ENCODE results near the gene PTPRN2.
"Not testable (repeated sequence)": the region's sequence is repeated elsewhere in the genome, so short reads cannot be mapped to it uniquely, and the experiment has no call there.

PTPRN2 gene

DNA sequence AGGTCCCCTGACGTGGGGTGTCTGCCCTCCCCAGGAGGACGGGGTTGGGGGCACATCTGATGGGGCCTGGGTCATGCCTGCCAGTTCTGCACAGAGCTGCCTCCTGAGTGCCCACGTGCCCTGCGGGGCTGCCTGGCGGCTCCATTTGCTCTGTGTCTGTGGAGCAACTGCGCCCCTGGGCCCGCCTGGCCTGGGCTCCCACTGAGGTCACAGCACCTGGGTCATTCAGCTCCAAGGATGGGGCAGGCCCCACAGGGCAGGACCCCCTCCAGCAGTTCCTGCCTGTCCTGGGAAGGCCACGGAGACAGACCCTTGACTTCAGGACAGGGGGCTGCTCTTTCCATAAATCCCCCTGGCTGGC lies 590.6 kb downstream of the PTPRN2 start:
- DNase-seq: no peak

DNA sequence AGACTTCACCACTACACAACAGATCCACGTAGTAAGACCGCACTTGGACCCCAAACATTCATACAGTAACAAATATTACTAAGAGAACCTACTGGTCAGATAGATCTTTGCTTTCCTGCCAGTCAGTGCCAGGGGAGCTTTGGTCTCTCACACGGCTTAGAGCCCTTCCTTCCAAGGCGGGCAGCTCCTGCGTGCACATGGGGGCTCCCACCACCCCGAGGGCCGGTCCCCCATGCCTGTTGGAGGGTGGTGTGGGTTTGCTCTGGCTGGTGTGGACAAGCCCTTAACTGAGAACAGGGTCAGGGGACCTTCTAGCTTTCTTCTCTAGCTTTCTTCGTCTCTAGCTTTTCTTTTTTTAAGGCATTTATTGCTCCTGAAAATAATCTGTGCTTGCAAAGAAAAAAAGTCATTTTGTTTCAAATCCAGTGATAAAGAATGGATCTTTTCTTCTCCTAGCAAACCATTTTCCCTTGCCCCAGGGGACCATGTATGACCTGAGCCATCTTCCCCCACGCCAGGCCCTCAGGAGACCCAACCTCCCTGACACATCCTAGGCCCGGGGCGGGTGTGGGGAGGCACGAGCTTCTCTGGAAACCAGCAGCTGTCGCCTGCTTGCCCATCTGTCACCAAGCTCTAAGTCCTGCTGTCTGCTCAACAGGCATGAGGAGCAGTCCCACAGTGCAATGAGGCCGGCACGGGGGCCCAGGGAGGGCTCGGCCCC lies 591.1 kb downstream of the PTPRN2 start:
- no peak for DNase-seq

DNA sequence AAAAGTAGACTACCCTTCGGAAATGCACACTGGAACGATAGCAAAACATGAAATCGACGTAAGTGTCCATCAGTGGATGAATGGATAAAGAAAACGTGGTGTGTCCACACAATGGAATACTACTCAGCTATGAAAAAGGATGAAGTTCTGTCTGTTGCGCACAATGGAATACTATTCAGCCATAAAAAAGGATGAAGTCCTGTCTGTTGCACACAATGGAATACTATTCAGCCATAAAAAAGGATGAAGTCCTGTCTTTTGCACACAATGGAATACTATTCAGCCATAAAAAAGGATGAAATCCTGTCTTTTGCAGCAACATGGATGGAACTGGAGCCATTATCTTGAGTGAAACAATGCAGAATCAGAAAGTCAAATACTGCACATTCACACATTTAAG lies 591.8 kb downstream of the PTPRN2 start:
- DNase-seq: no peak

DNA sequence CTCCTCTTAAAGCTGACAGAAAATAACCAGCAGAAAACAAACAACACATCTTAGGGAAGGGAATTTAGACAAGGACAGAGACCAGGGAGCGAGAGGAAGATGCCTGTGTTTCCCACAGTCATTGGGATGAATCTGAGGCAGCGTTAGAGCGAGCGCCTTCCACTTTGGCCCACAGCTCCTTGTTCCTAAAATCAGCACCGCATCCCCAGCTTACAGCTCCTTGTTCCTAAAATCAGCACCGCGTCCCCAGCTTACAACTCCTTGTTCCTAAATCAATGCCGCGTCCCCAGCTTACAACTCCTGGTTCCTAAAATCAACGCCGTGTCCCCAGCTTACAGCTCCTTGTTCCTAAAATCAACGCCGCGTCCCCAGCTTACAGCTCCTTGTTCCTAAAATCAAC lies 593.3 kb downstream of the PTPRN2 start:
- no peak for DNase-seq

DNA sequence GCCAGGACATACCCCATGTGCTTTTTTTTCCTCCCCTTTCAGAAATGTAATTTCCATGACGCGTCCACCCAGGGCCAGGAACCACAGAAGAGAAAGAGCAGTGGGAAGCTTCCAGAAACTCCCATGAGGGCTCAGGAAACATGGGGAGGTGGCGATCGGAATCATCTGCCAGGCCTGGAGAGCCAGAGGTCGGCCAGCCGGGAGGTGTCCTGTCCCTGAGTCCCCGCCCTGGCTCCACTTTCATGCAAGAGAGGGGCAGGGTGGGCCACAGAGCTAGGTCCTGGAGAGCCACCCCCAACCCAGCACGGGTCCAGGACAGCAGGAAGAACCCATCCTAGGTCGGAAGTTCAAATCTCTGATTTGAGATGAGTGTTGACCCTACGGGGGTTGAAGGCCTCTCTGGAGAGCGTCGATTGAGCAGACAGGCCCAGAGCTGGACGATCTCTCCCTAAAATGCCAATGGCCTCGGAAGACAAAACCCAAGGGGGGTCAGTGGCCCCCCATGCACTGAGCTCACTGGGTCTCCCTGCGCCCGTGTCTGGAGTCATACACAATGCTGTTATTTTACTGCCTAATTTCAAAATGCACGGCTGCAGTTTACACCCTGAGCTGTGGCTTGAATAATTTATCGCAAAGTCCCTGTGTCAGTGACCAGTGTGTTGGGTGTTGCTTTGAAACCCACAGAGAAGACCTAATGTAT lies 594.1 kb downstream of the PTPRN2 start:
- DNase-seq: no peak

DNA sequence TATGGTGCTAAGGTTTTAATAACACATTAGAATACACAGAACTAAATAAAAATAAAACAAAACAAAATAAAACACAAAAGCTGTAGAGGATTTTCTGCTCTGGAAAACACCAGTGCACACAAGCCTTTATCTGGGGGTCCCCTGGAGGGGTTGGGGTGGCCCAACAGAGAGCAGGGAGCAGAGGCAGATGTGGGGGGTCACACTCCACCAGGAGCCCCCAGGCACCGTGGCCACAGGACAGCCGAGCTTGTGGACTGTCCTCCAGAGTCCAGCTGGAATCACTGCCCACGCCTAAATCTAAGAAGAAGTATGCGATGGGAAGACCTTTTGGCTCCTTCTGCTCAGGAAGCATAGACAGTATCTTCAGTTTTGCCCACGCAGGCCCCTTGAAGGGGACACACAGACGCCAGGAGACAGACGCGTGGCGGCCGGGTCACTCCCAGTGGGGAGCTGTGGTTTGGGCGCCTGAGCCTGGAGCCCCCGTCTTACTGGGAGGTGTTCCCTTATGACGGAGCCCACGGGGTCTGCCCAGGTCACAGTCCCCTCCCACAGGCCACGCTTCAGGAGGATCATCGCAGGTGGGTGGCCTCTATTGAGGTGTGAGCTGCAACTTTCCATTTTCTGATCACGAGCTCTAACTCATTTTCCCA lies 595.0 kb downstream of the PTPRN2 start:
- DNase-seq: no peak

DNA sequence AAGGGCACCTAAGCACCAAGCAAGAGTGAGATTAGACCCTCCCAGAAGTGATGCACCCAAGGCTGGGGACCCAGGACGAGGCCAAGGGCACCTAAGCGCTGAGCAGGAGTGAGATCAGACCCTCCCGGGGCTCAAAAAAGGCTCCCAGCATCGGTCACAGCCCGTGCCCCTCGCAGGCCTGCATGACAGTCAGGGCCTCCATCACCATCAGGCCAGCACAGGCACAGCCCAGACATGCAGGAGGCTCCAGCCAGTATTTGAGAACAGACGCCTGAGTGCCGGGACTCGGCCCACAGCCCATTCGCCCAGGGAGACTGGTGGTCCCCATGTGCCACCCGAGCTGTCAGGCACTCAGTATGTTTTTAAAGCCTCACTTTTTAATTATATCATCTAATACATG lies 595.9 kb downstream of the PTPRN2 start:
- DNase-seq: no peak

DNA sequence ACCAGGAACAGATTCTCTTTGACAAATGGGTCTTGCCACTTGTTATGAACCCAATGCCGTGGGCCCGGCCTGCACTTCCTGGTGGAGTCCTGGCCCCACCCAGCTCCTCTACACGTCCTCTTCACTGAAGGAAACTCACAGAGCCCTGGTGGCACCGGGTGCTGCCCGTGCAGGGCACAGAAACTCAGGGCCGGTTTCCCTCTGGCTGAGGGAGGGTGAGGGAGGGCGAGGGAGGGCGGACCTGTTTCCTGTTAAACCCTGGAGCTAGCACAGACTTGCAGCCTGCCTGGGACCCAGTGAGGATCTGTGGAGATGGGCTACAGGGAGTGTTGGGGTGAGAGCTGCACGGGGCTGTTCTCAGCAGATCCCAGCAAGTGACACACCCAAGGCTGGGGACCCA lies 596.3 kb downstream of the PTPRN2 start:
- DNase-seq: no peak

DNA sequence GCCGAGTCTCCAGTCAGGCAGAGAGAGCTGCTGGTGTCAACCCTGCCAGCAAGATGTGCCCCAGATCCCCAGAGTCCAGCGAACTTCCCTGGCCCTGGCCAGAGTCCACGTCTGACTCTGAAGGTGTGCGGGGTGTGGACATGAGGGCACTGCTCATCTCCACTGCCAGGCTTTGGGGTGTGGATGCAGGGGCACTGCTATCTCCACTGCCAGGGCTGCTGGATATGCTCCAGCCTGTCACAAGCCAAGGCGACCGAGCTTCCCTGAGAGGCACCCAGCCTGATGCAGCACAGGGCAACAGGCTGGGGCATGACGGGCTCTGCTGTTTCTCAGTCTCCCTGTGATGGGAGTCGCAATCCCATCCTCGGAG lies 596.8 kb downstream of the PTPRN2 start:
- no peak for DNase-seq

DNA sequence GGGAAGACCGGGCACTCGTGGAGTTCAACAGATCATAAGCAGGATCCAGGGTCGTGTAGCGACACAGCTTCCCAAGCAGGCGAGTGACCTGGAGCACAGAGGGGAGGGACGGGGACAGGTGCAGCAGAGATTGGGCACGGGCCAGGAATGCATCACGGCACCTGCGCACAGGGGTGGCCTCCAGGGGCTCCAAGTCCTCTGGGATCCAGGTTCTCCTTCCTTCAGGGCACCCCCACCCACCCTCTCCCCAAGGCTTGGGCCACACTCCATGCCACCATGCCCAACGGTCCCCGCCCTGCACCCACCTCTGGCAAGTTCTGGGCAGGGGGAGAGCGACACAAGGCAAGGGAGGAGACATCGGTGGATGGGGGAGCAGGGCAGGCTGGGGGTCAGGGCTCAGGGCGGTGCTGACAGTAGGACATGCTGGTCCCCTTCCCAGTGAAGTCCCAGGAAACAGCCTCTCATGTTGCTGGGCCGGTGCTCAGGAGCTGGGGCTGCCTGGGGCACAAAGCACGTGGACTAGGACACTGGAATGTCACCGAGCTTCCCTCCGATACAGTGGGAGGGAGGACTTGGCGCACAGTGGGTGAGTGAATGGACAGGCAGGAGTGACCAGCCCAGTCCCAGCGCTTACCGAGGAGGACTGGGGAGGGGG lies 597.3 kb downstream of the PTPRN2 start:
- no peak for DNase-seq

DNA sequence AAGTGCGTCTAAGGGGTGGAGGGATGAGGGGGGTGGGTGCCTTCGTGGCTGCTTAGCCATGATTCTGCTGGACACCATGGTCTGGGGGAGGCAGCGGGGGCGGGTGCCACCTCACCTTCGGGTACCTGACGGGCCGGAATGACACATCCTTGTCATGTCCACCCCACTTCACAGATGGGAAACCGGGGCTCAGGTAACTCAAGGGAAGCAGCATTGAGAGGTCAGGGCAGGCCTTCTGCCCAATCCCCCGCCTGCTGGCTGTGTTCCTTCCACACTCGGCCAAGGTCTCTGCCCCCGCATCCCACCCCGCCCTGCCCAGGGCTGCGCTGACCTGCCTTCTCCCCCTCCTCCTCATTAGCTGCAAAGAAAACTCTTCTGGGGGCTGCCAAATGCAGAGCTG lies 598.0 kb downstream of the PTPRN2 start:
- no peak for DNase-seq

DNA sequence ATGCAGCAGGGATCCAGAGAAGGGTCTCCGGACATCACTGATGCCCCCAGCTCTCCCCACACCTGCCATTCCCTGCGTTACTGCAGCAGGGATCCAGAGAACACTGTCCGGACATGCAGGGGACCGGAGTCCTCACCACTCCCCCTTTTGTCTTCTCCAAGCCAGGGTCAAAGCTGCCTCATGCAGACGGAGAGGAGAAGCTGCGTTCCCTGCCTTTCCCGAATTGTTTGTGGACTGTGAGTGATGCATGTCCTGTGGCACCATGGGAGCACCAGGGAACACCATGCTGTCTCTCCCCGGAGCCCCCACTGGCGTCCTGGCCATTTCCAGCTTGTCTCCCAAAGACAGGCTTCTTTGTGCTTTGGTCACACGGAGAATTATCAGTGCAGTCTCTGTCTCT lies 599.7 kb downstream of the PTPRN2 start:
- DNase-seq: no peak

DNA sequence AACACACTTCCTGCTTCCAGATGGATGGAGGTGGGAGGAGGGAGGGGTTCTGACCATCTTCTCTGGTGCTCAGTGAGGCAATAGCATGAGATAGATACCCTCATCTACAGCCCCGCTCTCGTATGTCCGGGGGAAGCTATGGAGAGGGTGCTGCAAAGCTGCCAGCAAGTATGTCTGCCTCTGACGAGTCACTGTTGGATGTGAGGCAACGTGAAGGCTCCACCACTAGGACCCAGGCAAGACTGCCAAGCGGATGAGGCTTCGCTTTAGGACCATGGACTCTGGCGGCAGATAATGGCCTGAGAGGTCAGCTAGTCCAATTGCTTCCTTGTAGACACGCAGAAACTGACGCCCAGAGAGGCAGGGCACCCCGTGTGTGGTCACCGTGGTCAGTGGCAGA lies 601.6 kb downstream of the PTPRN2 start:
- DNase-seq: no peak

DNA sequence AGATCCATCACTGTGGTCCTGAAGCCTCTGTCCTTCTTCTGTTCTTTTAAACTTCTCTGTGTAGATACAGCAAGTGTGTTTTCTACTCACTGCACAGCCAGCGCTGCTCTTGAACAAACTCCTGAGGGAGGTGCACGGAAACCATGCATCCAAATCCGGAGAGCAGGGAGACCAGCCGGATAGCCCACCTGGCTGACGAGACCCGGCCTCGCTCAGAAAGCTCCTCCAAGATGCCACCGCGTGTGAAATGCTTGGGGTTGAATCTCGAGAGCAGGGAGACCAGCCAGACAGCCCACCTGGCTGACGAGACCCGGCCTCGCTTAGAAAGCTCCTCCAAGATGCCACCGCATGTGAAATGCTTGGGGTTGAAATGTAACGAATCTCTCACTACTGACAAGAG lies 602.0 kb downstream of the PTPRN2 start:
- no peak for DNase-seq

DNA sequence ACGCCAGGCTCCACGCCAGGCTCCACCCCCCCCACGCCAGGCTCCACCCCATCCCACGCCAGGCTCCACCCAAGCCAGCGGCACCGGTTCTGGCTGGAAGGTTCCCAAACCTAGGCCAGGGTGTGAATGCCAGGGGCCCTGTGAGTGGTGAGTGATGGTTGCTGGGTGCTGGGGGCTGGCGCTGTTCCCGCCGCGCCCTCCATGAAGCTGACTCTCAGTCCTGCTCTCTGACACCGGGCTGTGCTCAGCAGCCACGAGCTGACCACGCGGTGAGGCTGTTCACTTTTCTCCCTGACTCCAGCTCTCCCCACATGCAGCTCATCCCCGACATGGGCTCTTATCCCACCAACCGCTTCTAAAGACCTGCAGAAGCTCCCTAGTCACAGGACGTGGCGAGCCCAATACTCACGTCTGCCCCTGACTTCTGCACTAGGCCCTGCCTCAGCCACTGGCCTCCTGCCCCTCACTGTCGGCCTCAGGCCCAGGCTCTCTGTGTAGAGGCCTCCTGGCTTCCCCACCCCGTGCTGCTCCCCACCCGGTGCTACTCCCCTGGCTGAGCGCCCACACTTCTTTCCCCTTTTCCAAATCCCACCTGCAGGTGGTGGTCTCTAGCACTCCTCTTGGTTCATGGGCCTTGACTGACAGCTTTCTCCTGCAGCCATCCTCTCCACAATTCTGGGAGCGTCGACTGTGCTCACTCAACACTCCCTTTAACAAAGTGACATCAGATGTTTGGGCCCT lies 603.0 kb downstream of the PTPRN2 start:
- no peak for DNase-seq

DNA sequence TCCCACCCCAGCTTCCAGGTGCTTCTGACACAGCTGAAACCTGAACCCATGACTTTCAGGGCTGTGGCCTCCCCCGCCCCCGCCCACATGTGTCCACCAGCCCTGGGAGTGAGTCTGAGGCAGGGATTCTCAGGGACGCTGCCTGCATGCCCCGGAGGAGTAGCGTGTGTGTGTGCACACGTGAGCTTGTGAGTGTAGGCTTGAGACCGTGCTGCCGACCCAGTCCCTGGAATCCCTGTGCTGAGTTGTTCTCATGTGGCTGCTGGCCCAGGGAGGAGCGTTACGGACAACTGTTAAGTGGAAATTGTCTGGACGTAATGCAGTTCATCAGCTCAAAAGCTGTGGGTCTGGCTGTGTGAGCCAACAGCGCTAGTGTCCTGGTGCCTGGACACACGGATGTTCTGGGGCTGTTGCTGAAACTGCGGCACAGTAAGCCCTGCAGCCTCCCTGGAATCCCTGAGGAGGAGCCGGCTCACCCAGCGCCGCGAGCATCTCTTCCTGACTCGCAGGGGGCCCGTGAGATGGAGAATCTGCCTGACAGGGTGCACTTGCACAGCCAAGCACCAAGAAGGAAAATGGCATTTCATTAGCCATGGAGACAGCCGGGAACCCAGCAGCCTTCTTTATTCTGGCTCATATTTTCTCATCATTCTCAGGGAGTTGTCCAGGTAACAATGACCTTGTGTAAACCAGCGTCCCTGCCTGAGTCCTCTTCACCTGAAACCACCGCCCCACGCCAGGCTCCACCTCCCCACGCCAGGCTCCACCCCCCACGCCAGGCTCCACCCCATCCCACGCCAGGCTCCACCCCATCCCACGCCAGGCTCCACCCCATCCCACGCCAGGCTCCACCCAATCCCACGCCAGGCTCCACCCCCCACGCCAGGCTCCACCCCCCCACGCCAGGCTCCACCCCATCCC lies 603.9 kb downstream of the PTPRN2 start:
- DNase-seq: no peak

DNA sequence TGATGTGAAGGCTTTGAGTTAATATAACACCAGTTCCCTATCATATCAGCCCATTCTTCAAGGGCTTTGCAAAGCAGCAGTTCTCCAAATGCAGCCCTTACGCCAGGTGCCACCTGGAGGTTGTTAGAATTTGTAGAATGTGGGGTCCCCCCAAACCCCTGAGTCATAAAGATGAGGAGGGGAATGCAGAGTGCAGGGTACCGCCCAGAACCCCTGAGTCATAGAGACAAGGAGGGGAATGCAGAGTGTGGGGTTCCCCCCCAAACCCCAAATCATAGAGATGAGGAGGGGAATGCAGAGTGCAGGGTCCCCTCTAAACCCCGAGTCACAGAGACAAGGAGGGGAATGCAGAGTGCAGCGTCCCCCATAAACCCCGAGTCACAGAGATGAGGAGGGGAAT lies 605.8 kb downstream of the PTPRN2 start:
- DNase-seq: no peak

DNA sequence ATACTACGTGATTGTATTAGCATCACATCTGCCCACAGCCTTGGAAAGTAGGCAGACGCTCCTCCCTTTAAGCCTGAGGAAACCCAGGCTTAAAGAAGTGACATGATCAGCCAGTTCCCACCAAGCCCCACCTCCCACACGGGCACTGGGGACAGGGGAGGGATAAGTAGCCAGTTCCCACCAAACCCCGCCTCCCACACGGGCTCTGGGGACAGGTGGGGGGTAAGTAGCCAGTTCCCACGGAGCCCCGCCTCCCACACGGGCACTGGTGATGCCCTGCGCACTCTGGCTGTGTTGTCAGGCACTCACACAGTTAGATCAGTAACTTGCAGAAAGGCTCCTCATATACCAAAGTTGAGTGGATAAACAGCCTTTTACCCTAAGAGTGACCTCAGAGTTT lies 606.8 kb downstream of the PTPRN2 start:
- DNase-seq: no peak

DNA sequence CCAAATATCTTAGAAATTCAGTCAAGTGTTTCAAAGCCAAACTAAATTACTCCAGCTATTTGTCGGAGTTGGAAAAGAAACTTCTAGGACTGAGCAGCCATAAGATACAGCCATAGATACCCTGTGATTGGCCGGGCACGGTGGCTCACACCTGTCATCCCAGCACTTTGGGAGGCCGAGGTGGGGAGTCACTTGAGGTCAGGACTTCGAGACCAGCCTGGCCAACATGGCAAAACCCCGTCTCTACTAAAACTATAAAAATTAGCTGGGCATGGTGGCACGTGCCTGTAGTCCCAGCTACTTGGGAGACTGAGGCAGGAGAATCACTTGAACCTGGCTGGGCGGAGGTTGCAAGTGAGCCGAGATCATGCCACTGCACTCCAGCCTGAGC lies 607.3 kb downstream of the PTPRN2 start:
- DNase-seq: not testable (repeated sequence)

DNA sequence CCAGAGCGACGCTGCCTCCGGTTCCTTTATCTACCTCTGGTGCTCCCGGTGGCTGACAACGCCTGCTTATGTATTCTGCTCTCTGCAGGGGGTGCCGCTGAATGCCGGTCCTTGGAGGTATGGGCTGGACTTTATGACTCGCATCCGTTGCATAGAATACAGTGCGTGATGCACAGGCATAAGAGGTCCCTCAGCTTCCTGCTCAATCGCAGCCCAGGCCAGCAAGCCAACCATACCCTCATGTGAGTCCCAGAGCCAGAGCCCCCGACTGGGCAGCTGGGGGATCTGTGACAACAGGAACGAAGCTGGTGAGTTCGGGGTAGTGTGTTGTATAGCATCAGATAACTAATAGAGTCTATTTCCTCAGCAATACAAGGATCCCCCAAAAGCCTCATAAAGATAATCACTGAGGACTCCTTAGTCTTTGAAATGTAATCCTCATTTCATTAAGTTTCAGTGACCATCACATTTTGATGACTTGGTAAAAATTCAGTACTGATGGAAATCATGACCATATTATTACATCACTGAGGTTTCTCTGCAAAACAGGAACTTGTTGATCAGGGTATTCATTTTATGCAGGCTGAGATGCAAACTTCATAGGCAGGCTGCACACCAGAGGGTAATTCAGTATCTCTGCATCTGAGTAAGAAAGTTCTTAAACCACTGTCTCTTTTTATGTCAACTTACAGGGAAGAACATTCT lies 607.8 kb downstream of the PTPRN2 start:
- no peak for DNase-seq

DNA sequence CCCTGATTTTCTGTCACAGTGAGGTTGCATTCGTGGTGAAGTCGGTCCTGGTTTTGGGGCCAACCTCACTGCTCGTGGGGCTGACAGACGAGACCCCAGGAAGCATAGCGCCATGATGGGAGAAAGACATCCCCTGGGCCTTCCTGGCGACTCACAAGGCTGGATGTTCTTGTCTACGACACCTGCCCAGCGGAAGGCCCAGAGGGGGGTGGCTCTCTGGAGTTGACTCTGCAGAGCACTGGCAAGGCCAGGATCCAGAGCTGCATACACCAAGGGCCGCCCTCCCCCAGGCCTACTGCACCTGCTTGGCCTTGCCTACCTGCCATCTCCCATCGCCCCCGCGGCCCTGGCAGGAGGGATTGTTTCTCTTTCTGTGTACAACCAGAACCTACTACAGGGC lies 608.9 kb downstream of the PTPRN2 start:
- DNase-seq: no peak
